Right lobe of liver (tissue), 4 donors: Measurements from ENCODE around the gene NRXN3.

Experiments used
- POLR2A ChIP-seq: fragments of 450-650 bp; IDR thresholded peaks from one replicate; pipeline ENCODE4 v1.6.1; 2017; ENCODE audit warnings: antibody characterized with exemption, mild to moderate bottlenecking
- TF ChIP-seq, protein P1 (sequence below), 4 donors: fragments of 200-600 bp in 3 of 4; fragments of 450-650 bp in 1 of 4; IDR thresholded peaks; one replicate each; pipeline versions ENCODE4 v1.5.1 to v1.8.0; 2016 to 2022; ENCODE audit warnings: antibody characterized with exemption in 4 of 4, mild to moderate bottlenecking in 2 of 4
- donor health status: DM: no; HTN: no; CAD: no.
- donor health status: DM: no; HTN: no; CAD: no.
- donor health status: DM: no; HTN: yes; CAD: no.

DNA sequence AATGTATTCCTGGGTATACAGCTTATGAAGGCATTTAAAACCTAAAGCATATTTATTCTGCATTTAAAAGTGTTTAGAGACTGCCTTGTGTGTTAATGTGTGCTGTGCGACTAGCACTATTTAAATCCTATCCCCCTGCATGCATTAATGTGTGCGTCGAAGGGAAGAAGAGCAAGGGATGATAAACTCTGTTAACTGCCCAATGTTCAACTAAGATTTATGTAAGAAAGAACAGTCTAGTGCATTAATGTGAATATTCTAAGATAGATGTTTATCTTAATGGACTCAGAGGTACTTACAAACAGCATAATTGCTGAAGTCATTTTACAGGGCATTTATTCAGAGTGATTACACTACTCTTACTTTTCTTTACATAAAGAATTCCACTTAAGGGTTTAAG lies 1616.3 kb downstream of the NRXN3 start:
- TF ChIP-seq, protein P1, sequence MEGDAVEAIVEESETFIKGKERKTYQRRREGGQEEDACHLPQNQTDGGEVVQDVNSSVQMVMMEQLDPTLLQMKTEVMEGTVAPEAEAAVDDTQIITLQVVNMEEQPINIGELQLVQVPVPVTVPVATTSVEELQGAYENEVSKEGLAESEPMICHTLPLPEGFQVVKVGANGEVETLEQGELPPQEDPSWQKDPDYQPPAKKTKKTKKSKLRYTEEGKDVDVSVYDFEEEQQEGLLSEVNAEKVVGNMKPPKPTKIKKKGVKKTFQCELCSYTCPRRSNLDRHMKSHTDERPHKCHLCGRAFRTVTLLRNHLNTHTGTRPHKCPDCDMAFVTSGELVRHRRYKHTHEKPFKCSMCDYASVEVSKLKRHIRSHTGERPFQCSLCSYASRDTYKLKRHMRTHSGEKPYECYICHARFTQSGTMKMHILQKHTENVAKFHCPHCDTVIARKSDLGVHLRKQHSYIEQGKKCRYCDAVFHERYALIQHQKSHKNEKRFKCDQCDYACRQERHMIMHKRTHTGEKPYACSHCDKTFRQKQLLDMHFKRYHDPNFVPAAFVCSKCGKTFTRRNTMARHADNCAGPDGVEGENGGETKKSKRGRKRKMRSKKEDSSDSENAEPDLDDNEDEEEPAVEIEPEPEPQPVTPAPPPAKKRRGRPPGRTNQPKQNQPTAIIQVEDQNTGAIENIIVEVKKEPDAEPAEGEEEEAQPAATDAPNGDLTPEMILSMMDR (IDR thresholded peaks at IDR 0.05), result no peak
- no peak for TF ChIP-seq POLR2A
